Activated T-cell treated with anti-CD3 and anti-CD28 coated beads, Interleukin-2, amount 50 U/mL, for 48 hours (primary cell): ENCODE data around the gene CACNA1C.

Experiments
- DNase-seq, 2 experiments: peaks; one replicate each; pipeline ENCODE4 v3.0.0-alpha.2; 2020

The CACNA1C gene

GRCh38 chr12:2351161-2351560 lies 298.4 kb downstream of the CACNA1C start:
- DNase-seq: no peak

GRCh38 chr12:2352203-2352602 lies 299.4 kb downstream of the CACNA1C start:
- no peak for DNase-seq

- no peak for DNase-seq
Observed at GRCh38 chr12:2353281-2353680, 300.5 kb downstream of the CACNA1C start.

- no peak for DNase-seq
Observed at GRCh38 chr12:2353691-2354090, 300.9 kb downstream of the CACNA1C start.

GRCh38 chr12:2354151-2354991 lies 301.6 kb downstream of the CACNA1C start:
- DNase-seq: no peak

GRCh38 chr12:2355198-2355597 lies 302.4 kb downstream of the CACNA1C start:
- DNase-seq: no peak

- no peak for DNase-seq
Observed at GRCh38 chr12:2355604-2356003, 302.8 kb downstream of the CACNA1C start.

GRCh38 chr12:2356601-2357125 lies 303.9 kb downstream of the CACNA1C start:
- no peak for DNase-seq

- no peak for DNase-seq
Observed at GRCh38 chr12:2358986-2359658, 306.3 kb downstream of the CACNA1C start.

- DNase-seq: no peak
Observed at GRCh38 chr12:2359725-2360629, 307.2 kb downstream of the CACNA1C start.

GRCh38 chr12:2360630-2361170 lies 307.9 kb downstream of the CACNA1C start:
- no peak for DNase-seq

- no peak for DNase-seq
Observed at GRCh38 chr12:2363836-2364609, 311.2 kb downstream of the CACNA1C start.

GRCh38 chr12:2364631-2365051 lies 311.9 kb downstream of the CACNA1C start:
- no peak for DNase-seq

- no peak for DNase-seq
Observed at GRCh38 chr12:2366711-2367110, 313.9 kb downstream of the CACNA1C start.

- no peak for DNase-seq
Observed at GRCh38 chr12:2372178-2372577, 319.4 kb downstream of the CACNA1C start.

- no peak for DNase-seq
Observed at GRCh38 chr12:2372735-2373134, 319.9 kb downstream of the CACNA1C start.

- no peak for DNase-seq
Observed at GRCh38 chr12:2373307-2373706, 320.5 kb downstream of the CACNA1C start.

- no peak for DNase-seq
Observed at GRCh38 chr12:2374092-2374906, 321.5 kb downstream of the CACNA1C start.

- no peak for DNase-seq
Observed at GRCh38 chr12:2375871-2376270, 323.1 kb downstream of the CACNA1C start.

GRCh38 chr12:2376908-2377657 lies 324.3 kb downstream of the CACNA1C start:
- DNase-seq: no peak
